GM19025 (cell line): ENCODE measurements around the gene KIF5B.
A peak's percentile ranks its signal among the peaks of the same experiment; 100 is the strongest.
"Not testable (repeated sequence)": the region's sequence is repeated elsewhere in the genome, so short reads cannot be mapped to it uniquely, and the experiment has no call there.

Experiments used
- ATAC-seq: cut with Tn5 transposase; IDR thresholded peaks from one replicate; pipeline ENCODE4 v1.9.1; 2021; ENCODE audit warnings: mild to moderate bottlenecking, low read depth, moderate library complexity; ENCODE audit not compliant: unreplicated experiment

KIF5B gene

DNA sequence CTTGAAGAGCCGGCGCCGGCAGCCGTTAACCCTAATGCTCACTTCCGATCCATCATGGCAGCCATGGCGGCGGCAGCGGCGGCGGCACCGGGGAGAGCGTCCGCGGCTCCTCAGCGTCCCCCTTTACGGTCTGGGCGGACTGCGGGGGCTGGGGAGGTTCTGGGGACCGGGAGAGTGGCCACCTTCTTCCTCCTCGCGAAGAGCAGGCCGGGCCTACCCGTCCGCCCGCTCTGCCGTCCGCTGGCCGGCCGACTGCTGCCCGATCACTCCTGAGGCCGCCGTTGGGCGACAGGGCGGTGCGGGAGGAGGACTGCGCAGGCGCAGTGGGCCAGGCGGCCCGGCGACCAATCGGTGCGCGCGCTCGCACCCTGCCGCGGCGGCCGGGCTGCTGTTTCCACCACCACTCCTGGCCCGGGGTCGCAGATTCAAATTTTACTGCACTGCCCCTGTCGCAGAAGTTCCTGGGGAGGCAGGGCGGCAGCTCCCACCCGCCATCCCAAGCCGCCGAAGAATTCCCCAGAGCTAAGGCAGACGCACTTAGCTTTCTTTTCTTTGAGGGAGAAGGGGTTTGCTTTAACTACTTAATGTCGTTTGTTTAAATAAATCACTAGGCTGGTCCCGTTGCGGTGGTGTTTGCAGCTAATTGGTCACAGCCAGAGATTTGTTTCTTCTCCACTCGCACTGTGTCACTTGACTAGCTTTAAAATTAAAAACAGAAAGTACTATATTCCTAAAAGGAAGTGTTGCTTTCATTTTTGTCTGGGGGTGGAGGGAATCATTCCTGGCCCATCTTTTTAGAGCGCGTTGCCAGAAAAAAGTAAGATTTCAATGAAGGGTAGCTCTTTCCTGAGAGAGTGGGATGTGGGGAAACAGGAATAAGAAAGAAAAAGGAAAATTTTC is at the start of gene KIF5B:
KIF5B (minus strand) TSS at position 290 of the 900 bp plus-strand sequence. CDS start 452 bp downstream, outside the sequence.
- peak; percentile 81 for ATAC-seq

DNA sequence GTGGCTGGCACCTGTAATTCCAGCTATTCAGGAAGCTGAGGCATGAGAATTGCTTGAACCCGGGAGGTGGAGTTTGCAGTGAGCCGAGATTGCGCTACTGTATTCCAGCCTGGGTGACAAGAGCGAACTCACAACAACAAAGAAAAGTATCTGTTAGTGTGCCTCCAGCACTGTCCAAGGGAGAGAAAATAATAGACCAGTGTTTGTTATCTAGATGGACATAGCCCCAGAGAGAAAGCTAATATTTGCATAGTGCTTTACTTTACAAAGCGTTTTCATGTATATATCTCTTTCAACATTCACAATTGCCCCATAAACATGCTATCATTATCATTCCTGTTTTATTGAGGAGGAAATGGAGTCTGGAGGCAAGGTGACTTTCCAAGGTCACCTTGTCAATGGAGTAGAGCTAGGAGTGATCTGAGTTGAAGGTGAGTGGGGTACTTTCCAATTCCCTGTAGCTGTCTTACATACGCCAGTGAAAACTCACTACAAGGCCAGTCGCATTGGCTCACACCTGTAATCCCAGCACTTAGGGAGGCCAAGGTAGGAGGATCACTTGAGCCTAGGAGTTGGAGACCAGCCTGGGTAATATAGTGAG is 49.7 kb upstream of the KIF5B start:
- ATAC-seq, result no peak

DNA sequence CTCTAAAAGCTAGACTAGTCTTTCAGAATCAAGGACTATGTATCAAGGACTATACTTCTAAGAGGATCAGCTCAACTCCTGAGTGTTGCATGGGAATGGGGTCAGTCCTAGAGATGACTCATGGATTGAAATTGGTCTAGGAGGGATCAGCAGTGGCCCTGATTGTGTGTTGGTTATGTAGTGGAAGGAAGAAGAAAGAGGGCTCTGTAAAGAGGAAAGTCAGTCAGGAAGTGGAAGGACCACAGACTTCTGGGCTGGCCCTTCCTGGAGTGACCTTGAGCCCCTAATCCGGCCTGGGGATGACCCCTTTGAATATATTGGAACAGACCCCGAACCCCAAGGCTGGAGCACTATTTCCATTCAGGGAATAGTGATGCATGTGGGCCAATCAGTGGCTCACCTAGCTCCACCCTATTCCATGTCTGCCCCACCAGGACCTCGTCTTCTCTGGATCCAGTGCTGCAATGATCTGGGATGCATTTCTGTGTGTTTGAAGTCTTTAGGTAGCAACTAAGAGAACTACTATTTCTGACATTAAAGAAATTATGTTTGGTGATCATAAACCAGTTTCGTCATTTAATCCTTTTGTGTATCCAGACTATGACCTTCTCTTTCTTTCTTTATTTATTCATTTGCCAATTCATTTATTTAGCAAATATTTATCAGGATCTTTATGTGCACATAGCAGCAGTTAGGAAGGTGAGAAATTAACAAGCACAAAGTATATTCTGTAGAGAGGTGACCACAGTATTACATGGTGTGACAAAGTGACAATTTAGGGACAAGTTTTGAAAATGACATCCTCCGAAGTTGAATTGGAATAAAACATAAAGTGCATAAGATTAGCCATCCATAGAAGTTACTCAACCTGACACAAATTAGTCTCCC is 48.6 kb upstream of the KIF5B start:
- no peak for ATAC-seq

DNA sequence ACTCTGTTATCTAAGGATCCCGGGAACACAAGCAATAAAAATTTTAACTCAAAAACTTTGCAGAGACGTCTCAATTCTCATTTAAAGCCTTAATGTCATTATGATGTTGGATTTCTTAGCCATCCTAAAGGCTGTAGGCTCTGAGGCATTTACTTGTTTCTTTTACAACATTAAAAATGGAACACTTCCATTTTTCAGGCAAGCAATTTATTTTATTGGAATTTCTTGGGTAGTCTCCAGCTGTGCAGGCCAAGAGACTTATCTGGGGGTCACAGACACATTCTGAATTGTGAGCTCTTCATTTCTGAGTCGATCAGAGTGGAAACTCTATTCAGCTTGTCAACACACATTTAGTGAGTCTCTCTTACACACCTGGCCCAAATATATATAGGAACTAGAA is 48.0 kb upstream of the KIF5B start:
- no peak for ATAC-seq

DNA sequence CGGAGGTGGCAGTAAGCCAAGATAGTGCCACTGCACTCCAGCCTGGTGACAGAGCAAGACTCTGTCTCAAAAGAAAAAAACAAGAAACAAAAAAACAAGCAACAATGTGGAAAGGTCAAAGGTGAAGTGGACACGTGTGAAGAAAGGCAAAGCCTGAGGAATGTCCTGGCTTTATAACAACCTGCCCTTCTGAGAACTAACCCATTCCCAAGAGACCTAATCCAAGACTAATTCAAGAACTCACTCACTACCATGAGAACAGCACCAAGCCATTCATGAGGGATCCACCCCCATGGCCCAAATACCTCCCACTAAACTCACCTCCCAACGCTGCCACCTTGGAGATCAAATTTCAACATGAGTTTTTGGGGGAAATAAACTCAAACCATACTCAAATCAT is 47.5 kb upstream of the KIF5B start:
- ATAC-seq, result no peak

DNA sequence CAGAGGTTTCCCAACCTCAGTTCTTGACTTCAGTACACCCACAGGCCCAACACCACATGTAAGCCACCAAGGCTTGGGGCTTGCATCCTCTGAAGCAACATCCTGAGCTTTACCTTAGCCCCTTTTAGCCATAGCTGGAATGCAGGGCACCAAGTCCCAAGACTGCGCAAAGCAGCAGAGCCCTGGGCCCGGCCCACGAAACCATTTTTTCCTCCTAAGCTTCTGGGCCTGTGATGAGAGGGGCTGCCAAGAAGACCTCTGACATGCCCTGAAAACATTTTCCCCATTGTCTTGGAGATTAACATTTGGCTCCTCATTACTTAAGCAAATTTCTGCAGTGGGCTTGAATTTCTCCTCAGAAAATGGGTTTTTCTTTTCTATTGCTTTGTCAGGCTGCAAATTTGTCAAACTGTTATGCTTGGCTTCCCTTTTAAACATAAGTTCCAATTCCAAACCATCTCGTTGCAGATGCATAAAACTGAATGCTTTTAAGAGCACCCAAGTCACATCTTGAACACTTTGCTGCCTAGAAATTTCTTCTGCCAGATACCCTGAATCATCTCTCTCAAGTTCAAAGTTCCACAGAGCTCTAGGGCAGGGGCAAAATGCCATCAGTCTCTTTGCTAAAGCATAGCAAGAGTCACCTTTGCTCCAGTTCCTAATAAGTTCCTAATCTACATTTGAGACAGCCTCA is 42.5 kb upstream of the KIF5B start:
- ATAC-seq, result not testable (repeated sequence)

DNA sequence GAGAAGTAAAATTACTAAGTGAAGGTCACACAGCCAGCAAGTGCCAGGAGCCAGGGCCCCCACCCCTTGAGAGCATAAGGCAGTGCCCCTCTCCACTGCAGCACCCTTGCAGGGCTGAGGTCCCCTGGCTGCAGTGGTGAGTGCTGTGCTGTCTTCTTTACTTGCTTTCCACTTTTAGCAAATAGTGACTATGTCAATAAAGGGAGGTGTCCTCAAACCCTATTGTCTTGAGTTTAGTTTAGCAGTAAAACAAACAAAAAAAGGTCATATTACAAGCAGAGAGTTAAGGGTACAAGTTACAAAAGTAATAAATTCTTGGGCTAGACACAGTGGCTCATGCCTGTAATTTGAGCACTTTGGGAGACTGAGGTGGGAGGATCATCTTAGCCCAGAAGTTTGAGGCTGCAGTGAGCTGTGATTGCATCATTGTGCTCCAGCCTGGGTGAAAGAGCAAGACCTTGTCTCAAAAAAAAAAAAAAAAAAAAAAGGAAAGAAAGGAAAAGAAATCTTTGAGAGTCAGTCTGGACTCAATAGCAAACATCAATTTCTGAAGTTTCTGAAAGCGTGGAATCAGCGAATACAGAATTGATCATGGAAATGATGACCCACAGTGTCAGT is 39.0 kb upstream of the KIF5B start:
- no peak for ATAC-seq

DNA sequence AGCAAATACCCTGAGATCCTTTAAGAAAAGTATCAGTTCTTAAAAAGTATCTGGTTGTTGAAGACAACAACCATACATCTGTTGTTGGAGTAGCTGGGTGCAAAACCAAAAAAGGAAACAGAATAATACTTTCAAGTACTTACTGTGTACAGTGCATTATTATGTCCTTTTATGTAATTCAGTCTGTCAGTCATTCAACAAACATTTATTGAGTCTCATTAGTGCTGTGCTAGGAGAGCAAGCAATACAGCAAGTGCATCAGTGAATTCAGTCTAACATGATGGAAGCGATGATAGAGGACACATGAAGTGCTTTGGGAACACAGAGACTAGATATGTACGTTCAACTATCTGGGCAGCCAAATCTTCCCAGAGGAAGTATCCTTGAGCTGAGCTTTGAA is 37.4 kb upstream of the KIF5B start:
- ATAC-seq, result no peak

DNA sequence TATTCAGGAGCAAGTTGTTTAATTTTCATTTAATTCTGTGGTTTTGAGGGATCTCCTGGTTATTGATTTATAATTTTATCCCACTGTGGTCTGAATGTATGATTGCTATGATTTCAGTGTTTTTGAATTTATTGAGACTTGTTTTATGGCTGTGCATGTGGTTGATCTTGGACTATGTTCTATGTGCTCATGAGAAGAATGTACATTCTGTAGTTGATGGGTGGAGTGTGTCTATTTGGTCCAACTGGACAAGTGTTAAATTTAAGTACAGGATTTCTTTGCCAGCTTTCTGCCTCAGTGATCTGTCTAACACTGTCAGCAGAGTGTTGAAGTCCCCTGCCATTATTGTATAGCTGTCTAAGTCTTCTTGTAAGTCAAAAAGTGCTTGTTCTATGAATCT is 34.8 kb upstream of the KIF5B start:
- no peak for ATAC-seq

DNA sequence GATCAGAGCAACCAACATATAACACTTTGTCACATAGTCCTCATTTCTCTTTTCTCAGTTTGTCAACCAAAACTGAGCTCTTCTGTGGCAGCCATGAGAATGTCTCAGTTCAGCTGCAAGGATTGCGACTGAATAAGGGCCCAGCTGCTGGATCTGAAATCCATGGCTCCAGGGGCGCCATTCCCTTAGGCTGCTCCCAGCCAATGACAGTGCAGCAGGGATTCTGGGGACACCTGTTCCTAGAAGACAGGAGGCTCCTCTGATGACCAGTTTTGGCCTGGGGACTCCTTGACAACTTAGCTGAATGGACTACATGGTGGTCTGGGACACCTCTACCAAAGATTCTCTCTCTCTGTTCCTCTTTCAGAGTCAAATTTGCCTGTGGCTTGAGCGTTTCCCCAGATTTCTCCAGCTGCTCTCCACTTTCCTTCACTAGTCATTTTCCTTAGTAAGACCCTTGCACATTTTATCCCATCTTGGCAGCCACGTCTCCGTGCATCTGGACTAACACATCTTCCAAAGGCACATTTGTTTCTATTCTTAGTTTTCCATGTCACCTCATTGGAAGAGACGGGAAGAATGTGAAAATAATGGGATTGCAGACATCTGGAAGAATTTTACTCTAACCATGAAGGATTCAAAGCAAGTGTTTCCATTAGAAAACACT is 28.1 kb upstream of the KIF5B start:
- no peak for ATAC-seq

DNA sequence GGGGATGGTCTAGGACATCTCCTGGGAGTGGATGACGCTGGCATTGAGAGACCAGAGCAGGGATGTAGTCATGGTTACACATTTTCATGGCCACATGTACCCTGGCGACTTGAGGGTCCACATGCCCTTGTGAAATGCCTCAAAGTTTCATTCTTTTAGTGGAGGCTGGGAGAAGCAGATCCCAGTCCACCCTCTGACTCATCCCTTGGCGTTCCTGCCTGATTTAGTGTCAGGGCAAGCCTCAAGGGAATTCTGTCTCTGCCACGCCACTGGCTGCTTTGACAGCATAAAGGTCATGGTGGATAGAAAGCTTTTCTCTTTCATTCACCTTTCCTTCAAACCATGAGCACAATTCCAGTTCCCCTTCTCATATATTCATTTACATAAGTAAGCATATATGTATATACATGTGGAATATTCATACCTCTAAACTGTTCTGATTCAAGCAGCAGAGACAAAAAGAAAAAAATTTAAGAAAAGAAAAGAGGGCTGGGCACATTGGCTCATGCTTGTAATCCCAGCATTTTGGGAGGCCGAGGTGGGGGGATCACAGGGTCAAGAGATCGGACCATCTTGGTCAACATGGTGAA is 21.8 kb upstream of the KIF5B start:
- no peak for ATAC-seq

DNA sequence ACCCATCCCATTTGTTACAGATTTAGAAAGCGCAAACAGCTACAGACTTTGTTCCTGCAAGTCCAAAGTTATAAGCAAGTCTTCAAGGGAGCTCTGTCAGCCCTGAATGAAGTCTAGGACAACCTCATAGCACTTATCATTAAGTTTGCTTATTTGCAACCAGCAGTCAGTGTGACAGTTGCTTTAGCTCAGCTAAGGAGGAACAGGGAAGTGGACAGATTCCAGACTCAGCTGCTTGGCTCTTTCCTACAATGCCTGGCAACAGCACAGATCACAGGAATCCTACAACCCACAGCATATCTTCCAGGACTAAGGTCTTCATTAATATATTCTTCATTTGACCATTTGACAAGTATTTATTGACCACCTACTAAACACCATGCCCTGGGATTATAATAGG is 17.4 kb upstream of the KIF5B start:
- ATAC-seq, result no peak

DNA sequence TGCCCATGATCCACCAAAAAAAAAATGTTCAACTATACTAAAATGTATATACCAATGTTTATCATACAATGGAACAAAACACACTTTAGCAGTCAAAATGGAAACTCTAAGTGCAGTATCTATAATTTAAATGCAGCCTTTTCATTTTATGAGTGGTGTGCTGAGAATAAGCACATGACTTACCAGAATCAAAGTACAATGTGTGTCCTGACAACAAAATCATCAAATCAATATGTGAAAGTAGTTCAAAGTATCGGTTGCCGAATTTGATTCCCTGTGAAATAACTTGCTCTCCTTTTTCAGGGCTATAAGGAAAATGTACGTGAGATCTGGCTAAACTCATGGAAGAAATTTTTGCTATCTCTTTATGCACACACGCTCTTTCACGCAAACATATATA is 16.9 kb upstream of the KIF5B start:
- no peak for ATAC-seq

DNA sequence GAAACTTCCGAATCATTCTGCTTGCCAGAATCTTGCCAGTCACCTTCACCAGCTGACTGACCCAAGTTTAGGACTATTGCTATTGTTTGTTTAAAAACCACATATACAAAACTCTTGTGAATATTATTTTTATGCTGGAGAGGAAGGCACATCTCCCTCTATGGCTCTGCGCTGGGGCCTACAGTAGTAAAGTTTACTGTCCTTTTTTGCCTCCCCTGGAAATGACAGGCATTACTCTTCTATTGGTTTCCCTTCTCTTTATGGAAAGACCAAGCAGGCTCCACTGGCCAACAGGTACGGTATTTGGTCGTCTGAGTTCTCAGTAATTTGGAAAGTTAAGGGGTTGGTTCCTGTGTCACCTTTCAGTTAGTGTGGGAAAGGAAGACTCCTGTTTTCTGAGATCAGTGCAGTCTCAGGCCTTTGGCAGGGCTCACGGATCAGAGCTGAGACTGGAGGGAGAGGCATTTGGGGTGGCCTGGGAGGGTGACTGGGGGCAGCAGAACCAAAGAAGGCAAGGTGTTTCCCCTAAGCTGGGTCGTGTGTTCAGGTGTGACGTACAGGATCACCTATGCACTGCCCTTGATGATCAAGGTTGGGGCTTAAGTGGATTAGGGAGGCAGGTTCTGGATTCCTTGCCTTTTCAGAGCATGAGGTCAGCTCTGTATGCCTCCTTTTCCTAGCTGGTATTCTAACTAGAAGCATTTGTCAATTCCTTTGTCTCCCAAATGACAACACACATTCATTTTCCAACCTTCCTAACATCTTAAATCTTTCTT is 16.0 kb upstream of the KIF5B start:
- ATAC-seq, result no peak

DNA sequence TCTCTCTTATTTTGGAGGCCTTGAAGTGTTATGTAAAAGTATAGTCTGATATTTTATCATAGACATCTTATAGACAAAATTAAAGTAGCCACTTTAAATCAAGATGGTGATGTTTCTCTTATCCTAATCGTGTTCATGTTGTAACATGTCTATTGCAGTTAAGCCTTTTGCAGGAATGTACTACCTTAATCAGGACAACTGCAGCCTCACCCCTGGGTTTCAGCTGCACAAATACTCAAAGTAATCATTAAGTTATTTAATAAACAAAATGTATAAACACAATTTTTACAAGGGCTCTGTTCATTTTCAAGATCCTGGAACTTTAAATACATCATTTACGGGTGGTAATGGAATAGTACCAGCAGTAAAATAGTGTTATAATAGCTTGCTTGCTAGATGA is 14.4 kb upstream of the KIF5B start:
- ATAC-seq, result no peak

DNA sequence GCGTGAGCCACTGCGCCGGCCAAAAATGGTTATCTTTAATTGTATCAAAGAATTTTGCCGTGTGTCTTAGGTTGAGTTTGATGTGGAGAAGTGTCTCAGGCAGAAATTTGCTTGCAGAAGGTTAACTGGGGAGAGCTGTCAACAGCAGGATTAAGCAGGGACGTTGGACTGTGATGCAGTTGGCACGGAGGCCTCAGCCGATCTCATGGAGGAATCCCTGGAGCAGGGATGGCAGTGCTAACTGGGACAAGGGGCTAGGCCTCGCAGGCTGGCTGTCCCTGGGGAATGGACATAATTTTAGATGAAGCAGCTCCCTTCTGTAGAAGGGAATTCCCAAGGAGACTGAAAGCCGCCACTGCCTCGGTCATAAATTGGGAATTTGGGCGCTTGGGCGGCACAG is 12.3 kb upstream of the KIF5B start:
- no peak for ATAC-seq

DNA sequence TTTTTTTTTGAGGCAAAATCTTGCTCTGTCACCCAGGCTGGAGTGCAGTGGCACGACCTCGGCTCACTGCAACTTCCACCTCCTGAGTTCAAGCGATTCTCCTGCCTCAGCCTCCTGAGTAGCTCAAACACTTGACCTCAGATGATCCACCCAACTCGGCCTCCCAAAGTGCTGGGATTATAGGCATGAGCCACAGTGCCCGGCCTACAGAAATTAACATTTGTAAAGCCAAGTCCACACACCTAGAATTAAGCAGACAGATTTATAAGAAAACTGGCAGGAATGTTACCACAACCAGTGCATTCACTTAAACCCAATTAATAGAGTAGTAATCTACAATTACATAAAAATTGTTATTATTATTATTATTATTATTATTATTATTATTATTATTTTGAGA is 11.7 kb upstream of the KIF5B start:
- ATAC-seq, result not testable (repeated sequence)

DNA sequence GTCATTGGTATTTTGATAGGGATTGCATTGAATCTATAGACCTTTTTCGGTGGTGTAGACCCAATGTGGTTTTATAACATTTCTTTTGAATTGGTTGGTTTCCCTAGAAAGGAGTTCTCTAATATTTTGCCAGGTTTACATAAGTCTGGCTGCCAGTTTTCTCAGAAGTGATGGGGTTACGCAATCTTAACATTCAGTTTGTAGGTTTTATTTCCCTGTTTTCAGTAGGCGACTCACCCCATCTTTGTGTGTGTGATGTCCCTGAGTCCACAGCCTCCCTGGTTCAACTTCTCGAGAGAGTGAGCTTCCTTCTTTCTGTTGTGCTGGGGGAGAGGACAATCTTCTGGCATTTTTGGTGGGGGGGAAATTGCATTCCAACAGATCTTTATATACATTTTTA is 9.6 kb upstream of the KIF5B start:
- no peak for ATAC-seq
